Adipocyte (in vitro differentiated cells): ENCODE measurements around the gene GNGT2.
A peak's percentile ranks its signal among the peaks of the same experiment; 100 is the strongest.
"Not testable (repeated sequence)": the region's sequence is repeated elsewhere in the genome, so short reads cannot be mapped to it uniquely, and the experiment has no call there.

Source experiments
- DNase-seq: peaks from one replicate; pipeline ENCODE4 v3.0.0-alpha.2; 2015; ENCODE audit warnings: low read depth
- H3K27me3 ChIP-seq: replicated peaks from 2 replicates; pipeline ENCODE4 v1.7.0; 2013; ENCODE audit warnings: mild to moderate bottlenecking, low read length, moderate library complexity; ENCODE audit not compliant: control insufficient read depth, insufficient read depth
- H3K36me3 ChIP-seq: 2 replicates; pipeline ENCODE4 v1.7.0; 2013; ENCODE audit warnings: low read length, mild to moderate bottlenecking, moderate library complexity; ENCODE audit not compliant: control insufficient read depth, insufficient read depth, severe bottlenecking
- H3K4me1 ChIP-seq: 2 replicates; pipeline ENCODE4 v1.7.0; 2013; ENCODE audit warnings: mild to moderate bottlenecking, low read length, moderate library complexity; ENCODE audit not compliant: control insufficient read depth, insufficient read depth
- H3K4me3 ChIP-seq: 2 replicates; pipeline ENCODE4 v1.7.0; 2013; ENCODE audit warnings: mild to moderate bottlenecking, low read length, moderate library complexity
- H3K9ac ChIP-seq: 2 replicates; pipeline ENCODE4 v1.7.0; 2013; ENCODE audit warnings: mild to moderate bottlenecking, low read length, moderate library complexity
- H3K9me3 ChIP-seq: 2 replicates; pipeline ENCODE4 v1.7.0; 2013; ENCODE audit warnings: mild to moderate bottlenecking, low read length, moderate library complexity; ENCODE audit not compliant: control insufficient read depth

Gene GNGT2

DNA sequence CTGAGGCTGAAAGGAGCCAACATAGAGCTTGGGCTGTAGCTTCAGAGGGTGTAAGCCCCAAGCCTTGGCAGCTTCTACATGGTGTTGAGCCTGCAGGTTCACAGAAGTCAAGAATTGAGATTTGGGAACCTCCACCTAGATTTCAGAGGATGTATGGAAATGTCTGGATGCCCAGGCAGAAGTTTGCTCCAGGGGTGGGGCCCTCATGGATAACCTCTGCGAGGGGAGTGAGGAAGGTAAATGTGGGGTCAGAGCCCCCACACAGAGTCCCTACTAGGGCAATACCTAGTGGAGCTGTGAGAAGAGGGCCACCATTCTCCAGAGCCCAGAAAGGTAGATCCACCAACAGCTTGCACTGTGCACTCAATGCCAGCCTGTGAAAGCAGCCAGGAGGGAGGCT, 25.0 kb downstream of the GNGT2 start:
- H3K27me3 ChIP-seq, H3K36me3 ChIP-seq, H3K9me3 ChIP-seq, DNase-seq, H3K9ac ChIP-seq, H3K4me1 ChIP-seq, H3K4me3 ChIP-seq: not testable (repeated sequence)

DNA sequence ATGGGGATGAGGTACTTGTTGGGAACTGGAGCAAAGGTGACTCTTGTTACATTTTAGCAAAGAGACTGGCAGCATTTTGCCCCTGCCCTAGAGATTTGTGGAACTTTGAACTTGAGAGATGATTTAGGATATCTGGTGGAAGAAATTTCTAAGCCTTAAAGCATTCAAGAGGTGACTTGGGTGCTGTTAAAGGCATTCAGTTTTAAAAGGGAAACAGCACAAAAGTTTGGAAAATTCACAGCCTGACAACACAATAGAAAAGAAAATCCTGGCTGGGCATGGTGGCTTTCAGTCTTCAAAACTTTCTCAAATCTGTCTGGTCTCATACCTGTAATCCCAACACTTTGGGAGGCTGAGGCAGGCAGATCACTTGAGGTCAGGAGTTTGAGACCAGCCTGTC, 25.9 kb downstream of the GNGT2 start:
- not testable (repeated sequence) for DNase-seq, H3K9me3 ChIP-seq, H3K4me1 ChIP-seq, H3K4me3 ChIP-seq, H3K36me3 ChIP-seq, H3K9ac ChIP-seq, H3K27me3 ChIP-seq

DNA sequence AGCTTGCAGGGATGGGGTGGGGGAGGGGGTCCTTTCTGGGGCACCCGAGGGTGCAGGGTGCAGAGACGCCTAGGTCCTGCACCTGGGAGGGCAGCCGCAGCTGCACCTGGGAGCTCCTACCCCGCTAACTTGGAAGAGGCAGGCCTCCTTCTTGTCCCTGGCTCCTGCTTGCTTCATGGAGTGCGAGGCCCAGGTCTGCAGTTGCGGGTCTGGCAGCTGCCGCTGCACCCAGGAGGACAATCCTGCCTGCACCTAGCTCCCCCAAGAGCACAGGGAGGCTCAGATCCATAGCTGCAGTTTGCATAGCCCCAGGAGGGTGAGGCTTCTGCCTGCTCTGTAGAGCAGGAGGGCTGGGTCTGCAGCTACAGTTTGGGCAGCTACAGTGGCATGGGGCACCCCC, 26.6 kb downstream of the GNGT2 start:
- Histone ChIP-seq H3K4me1 (no peaks in the 10 kb centered on the region), H3K9me3 (peaks cover 7% of the 10 kb centered on the region), H3K27me3 (peaks cover 4% of the 10 kb centered on the region), H3K36me3 (no peaks in the 10 kb centered on the region), H3K4me3 (no peak overlapping the region), H3K9ac (no peak overlapping the region)
- no peak for DNase-seq

DNA sequence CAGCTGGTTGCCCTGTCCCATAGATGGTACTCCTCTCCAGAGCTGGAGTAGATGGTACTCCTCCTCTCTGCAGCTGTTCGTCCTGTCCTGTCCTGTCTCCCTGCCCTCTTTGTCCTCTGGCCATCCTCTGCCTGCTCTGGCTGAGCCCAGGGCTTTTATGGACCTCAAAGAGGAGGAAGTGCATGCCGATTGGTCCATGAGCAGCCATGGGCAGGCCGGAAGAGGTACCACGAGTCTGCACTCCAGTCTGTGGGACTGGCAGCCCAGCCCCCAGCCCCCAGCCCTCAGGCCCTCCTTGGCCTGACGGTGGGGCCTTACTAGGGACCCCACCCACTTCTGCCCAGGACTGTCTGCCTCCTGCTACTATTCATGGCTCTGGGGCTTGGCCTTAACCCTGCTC, 27.0 kb downstream of the GNGT2 start:
- no peak for DNase-seq
- no peaks in the 10 kb centered on the region for H3K36me3 ChIP-seq
- no peaks in the 10 kb centered on the region for H3K4me1 ChIP-seq
- H3K27me3 ChIP-seq: peaks cover 4% of the 10 kb centered on the region
- H3K9me3 ChIP-seq: peaks cover 7% of the 10 kb centered on the region
- H3K4me3 ChIP-seq: no peak overlapping the region
- H3K9ac ChIP-seq: no peak overlapping the region

DNA sequence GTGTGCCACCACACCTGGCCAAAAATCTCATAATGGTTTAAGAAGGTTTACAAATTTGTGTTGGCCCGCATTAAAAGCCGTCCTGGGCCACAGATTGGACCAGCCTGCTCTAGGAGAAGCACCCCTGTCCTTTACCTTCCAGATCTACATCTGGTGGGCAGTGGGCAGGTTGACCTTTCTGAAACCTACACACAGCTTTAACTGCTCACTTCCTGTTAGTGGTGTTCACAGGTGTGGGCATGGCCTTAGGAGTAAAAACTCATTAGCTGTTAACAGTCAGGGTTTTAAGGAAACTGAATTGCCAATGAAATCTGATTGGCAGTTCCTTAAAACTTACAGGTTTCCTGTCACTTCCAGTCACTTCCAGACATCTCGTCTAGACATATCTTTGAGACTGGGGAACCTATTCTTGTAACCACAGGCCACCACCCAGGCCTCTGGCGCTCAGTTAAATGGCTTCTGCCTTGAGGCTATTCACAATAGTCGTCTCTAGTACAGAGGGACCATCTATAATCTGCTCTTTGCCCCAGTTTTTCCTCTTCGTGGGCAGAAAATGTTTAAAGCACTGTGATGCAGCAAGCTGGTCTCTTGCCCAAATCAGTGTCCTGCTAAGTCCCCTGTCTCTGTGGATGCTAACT, 29.3 kb downstream of the GNGT2 start:
- Histone ChIP-seq H3K36me3 (no peaks in the 10 kb centered on the region), H3K9ac (no peak overlapping the region), H3K27me3 (peaks cover 8% of the 10 kb centered on the region), H3K4me1 (no peaks in the 10 kb centered on the region), H3K4me3 (no peak overlapping the region), H3K9me3 (peaks cover 19% of the 10 kb centered on the region)
- no peak for DNase-seq

DNA sequence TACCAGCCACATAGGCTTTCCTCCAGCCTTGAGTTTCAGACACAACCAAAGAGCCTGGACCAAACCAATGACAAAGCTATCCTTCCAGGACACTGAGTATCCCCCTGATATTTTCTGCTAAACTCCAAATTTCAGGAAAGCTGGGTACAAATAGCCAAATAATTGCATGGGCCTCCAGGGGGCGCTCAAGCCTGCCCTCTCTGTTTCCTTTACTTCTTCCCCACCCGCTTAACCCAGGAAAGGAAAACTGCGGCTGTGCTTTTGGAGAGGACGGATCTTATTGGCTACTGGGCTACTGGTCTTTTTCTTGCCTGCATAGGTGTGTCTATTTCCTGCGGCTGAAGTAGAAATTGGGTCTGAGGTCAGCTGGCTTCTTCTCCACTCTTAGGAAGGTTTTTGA, 30.1 kb downstream of the GNGT2 start:
- Histone ChIP-seq H3K4me1 (no peaks in the 10 kb centered on the region), H3K9me3 (peaks cover 27% of the 10 kb centered on the region), H3K4me3 (no peak overlapping the region), H3K27me3 (peaks cover 8% of the 10 kb centered on the region), H3K36me3 (no peaks in the 10 kb centered on the region), H3K9ac (no peak overlapping the region)
- DNase-seq: peak; percentile 79

DNA sequence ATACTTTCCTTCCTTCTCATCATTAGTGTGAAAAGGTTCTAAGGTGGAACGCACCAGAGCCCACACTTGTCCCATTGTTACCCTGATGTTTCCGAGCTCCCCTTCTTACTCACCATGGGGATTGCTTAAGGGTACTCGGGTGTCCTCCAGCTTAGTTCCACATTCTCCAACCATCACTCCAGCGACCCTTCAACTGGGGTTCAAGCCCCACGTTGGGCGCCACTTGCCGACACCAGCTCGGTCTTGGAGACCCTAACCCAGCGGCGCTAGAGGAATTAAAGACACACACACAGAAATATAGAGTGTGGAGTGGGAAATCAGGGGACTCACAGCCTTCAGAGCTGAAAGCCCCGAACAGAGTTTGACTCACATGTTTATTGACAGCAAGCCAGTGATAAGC, 34.4 kb downstream of the GNGT2 start:
- peaks cover 41% of the 10 kb centered on the region for H3K9me3 ChIP-seq
- DNase-seq, H3K9ac ChIP-seq, H3K27me3 ChIP-seq, H3K4me1 ChIP-seq, H3K36me3 ChIP-seq, H3K4me3 ChIP-seq: not testable (repeated sequence)

DNA sequence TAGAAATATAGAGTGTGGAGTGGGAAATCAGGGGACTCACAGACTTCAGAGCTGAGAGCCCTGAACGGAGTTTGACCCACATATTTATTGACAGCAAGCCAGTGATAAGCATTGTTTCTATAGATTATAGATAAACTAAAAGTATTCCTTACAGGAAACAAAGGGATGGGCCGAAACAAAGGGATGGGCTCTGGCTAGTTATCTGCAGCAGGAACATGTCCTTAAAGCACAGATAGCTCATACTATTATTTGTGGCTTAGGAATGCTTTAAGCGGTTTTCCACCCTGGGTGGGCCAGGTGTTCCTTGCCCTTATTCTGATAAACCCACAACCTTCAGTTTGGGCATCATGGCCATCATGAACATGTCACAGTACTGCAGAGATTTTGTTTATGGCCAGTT, 39.7 kb downstream of the GNGT2 start:
- not testable (repeated sequence) for H3K9ac ChIP-seq, H3K4me3 ChIP-seq, H3K36me3 ChIP-seq, DNase-seq, H3K4me1 ChIP-seq
- H3K27me3 ChIP-seq: peaks cover 43% of the 10 kb centered on the region
- H3K9me3 ChIP-seq: peaks cover 43% of the 10 kb centered on the region

DNA sequence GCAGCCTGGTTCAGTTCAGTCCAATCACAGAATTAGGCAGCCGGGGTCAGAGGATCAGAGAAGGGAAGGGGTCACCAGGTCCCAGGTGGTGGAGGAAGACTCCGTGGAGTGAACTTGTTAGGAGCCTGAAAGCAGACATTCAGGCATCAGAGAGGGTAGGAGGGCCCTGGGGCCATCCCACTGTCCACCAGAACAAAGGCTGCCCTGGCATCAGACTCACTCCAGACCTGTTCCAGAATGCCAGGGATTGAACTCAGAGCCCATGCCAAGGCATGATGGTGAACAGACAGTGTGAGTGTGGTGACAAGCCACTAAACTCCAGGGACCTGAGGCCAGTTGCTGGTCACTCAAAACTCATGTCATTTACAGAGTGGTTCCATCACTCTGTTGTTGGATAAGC, 40.2 kb downstream of the GNGT2 start:
- H3K36me3 ChIP-seq: no peaks in the 10 kb centered on the region
- H3K9me3 ChIP-seq: peaks cover 38% of the 10 kb centered on the region
- no peak overlapping the region for H3K4me3 ChIP-seq
- H3K9ac ChIP-seq: no peak overlapping the region
- no peaks in the 10 kb centered on the region for H3K4me1 ChIP-seq
- peaks cover 45% of the 10 kb centered on the region for H3K27me3 ChIP-seq
- DNase-seq: no peak

DNA sequence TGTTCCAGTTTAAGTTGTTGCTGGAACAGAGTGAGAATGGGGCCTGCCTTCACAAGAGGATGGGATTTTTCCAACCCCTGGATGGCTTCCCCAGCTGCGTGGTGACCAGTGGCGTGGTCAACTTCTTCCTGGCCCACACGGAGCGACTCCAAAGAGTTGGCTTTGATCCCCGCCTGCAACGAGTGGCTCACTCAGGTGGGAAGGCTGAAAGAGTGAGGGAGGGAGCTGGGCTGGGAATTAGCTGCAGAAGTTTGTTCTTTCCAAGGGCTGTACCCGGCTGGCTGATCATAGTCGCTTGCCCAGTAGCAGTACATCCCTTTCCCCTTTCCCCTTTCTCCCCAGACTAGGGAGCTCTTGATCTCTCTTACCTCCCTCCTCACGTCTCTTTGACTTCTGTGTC, 41.7 kb downstream of the GNGT2 start:
- Histone ChIP-seq H3K9me3 (peaks cover 32% of the 10 kb centered on the region), H3K9ac (no peak overlapping the region), H3K4me1 (no peaks in the 10 kb centered on the region), H3K27me3 (peaks cover 57% of the 10 kb centered on the region), H3K36me3 (no peaks in the 10 kb centered on the region), H3K4me3 (no peak overlapping the region)
- no peak for DNase-seq

DNA sequence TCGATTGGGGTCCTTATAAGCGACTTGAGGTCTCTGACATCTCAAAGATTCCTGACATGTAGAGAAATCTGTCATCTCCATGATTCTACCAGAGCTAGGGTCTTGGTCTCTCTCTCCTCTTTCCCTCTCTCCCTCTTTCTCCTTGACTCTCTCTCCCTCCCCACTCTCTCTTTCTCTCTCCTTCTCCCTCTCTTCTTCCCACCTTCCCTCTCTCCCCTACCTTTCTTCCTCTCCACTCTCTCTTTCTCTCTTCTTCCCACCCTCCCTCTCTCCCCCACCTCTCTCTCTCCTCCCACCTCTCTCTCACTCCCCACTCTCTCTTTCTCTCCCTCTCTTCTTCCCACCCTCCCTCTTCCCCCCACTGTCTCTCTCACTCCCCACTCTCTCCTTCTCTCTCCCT, 45.2 kb downstream of the GNGT2 start:
- Histone ChIP-seq H3K9ac (no peak overlapping the region), H3K27me3 (peaks cover 60% of the 10 kb centered on the region), H3K4me3 (no peak overlapping the region), H3K4me1 (no peaks in the 10 kb centered on the region), H3K36me3 (no peaks in the 10 kb centered on the region), H3K9me3 (peaks cover 11% of the 10 kb centered on the region)
- DNase-seq: no peak

DNA sequence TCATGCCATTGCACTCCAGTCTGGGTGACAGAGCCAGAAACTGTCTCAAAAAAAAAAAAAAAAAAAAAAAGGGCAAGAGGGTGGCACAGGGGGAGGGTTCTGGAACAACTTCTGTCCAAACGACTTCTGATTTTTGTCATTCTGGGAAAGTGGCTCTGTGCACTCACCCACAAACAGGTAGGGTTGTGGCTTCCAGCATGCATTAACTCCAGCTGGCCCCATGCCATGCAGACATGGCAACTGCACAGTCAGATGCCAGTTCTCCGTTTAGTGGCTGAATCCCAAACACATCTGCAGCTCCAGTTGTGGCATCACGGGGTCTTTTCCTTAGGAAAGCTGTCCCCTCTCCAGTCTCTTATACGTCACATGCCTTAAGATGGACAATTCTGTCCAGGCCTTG, 47.5 kb downstream of the GNGT2 start:
- H3K4me3 ChIP-seq: no peak overlapping the region
- no peaks in the 10 kb centered on the region for H3K4me1 ChIP-seq
- H3K27me3 ChIP-seq: peaks cover 56% of the 10 kb centered on the region
- peaks cover 3% of the 10 kb centered on the region for H3K9me3 ChIP-seq
- no peaks in the 10 kb centered on the region for H3K36me3 ChIP-seq
- DNase-seq: no peak
- H3K9ac ChIP-seq: no peak overlapping the region
